ENCODE measurements around the gene GALNT10.

Gene GALNT10

GRCh38 chr5:154179846-154180710, 10.5 kb upstream of the GALNT10 start:
- Histone ChIP-seq H3K27me3 (ENCODE audit: insufficient read depth, poor library complexity, severe bottlenecking) (no peaks in the 10 kb centered on the region), H3K4me3 (replicated peaks; ENCODE audit: insufficient read depth, low read length) (no peak overlapping the region), H3K27ac (replicated peaks) (no peak overlapping the region)
- TF ChIP-seq CTCF (IDR thresholded peaks at IDR 0.05; ENCODE audit: insufficient read depth, low read length) (peak; percentile 65), POLR2AphosphoS5 (IDR thresholded peaks at IDR 0.05; ENCODE audit: low read depth) (no peak)
- DNase-seq (ENCODE audit: low read depth in 1 of 2, low spot score in 1 of 2) = peak in 1 of 2 experiments; percentile 35

- TF ChIP-seq REST (IDR thresholded peaks at IDR 0.05; ENCODE audit: insufficient replicate concordance, low read depth) (no peak), POLR2AphosphoS5 (IDR thresholded peaks at IDR 0.05; ENCODE audit: low read depth) (no peak), SPI1 (IDR thresholded peaks at IDR 0.05; ENCODE audit: borderline replicate concordance, low read depth) (no peak), GABPA (IDR thresholded peaks at IDR 0.05; ENCODE audit: low read depth) (no peak), CTCF (IDR thresholded peaks at IDR 0.05; ENCODE audit: insufficient read depth, low read length) (no peak)
- Histone ChIP-seq H3K27me3 (ENCODE audit: insufficient read depth, poor library complexity, severe bottlenecking) (no peaks in the 10 kb centered on the region), H3K27ac (replicated peaks) (no peak overlapping the region), H3K4me3 (replicated peaks; ENCODE audit: insufficient read depth, low read length) (no peak overlapping the region)
- no peak for DNase-seq (ENCODE audit: low read depth in 1 of 2, low spot score in 1 of 2)
Measured at GRCh38 chr5:154181161-154181560, 9.4 kb upstream of the GALNT10 start.

- Histone ChIP-seq H3K27ac (replicated peaks) (no peak overlapping the region), H3K27me3 (ENCODE audit: insufficient read depth, poor library complexity, severe bottlenecking) (peaks cover 4% of the 10 kb centered on the region), H3K4me3 (replicated peaks; ENCODE audit: insufficient read depth, low read length) (peak overlapping the region; percentile 70)
- DNase-seq (ENCODE audit: low read depth in 1 of 2, low spot score in 1 of 2) = no peak
- no peak for TF ChIP-seq REST (IDR thresholded peaks at IDR 0.05; ENCODE audit: insufficient replicate concordance, low read depth)
- no peak for TF ChIP-seq SPI1 (IDR thresholded peaks at IDR 0.05; ENCODE audit: borderline replicate concordance, low read depth)
Measured at GRCh38 chr5:154189256-154189818, 1.2 kb upstream of the GALNT10 start.

- peak; percentile 55 to 80 for DNase-seq (ENCODE audit: low read depth in 1 of 2, low spot score in 1 of 2)
- Histone ChIP-seq H3K27me3 (ENCODE audit: insufficient read depth, poor library complexity, severe bottlenecking) (peaks cover 4% of the 10 kb centered on the region), H3K27ac (replicated peaks) (peak overlapping the region; percentile 65), H3K4me3 (replicated peaks; ENCODE audit: insufficient read depth, low read length) (peak overlapping the region; percentile 70)
- TF ChIP-seq GABPA (IDR thresholded peaks at IDR 0.05; ENCODE audit: low read depth) = no peak
- no peak for TF ChIP-seq SPI1 (IDR thresholded peaks at IDR 0.05; ENCODE audit: borderline replicate concordance, low read depth)
- no peak for TF ChIP-seq CTCF (IDR thresholded peaks at IDR 0.05; ENCODE audit: insufficient read depth, low read length)
- TF ChIP-seq POLR2AphosphoS5 (IDR thresholded peaks at IDR 0.05; ENCODE audit: low read depth) = no peak
- no peak for TF ChIP-seq REST (IDR thresholded peaks at IDR 0.05; ENCODE audit: insufficient replicate concordance, low read depth)
Measured at GRCh38 chr5:154189819-154190594, 526 bp upstream of the GALNT10 start.

All from HL-60 (cell line).